Neural cell (in vitro differentiated cells): ENCODE results near the gene PLCD1. TPM values are rescaled to one million over a fixed set of nuclear protein-coding genes. Genes with fewer than 3 reads are reported as not detected.

ENCODE experiments used
- H2AFZ ChIP-seq: fragments of 200-600, 300-800 bp; sonication (generic), shearing (Covaris generic); 2 replicates; pipeline ENCODE4 v1.6.0; 2014; ENCODE audit warnings: low read depth, mild to moderate bottlenecking, antibody characterized with exemption, low read length, moderate library complexity
- H3F3A ChIP-seq: fragments of 200-600 bp; shearing (Covaris generic); 2 replicates; pipeline ENCODE4 v1.6.1; 2016; ENCODE audit warnings: mild to moderate bottlenecking, moderate library complexity, mixed read lengths, antibody characterized with exemption, low read length; ENCODE audit not compliant: insufficient read depth, poor library complexity, severe bottlenecking
- H3K27ac ChIP-seq: fragments of 200-600, 300-800 bp; sonication (generic), shearing (Covaris generic); 2 replicates; pipeline ENCODE4 v1.5.1; 2014; ENCODE audit warnings: mild to moderate bottlenecking, low read length, moderate library complexity
- H3K27me3 ChIP-seq: fragments of 300-800, 200-600 bp; sonication (generic), shearing (Covaris generic); 2 replicates; pipeline ENCODE4 v1.6.0; 2014; ENCODE audit warnings: mild to moderate bottlenecking, low read depth, low read length, moderate library complexity; ENCODE audit not compliant: insufficient read depth
- H3K36me3 ChIP-seq: fragments of 300-800, 200-600 bp; sonication (generic), shearing (Covaris generic); 2 replicates; pipeline ENCODE4 v1.5.1; 2014; ENCODE audit warnings: mild to moderate bottlenecking, antibody characterized with exemption, low read length, moderate library complexity; ENCODE audit not compliant: insufficient read depth
- H3K4me2 ChIP-seq: fragments of 300-800, 200-600 bp; sonication (generic), shearing (Covaris generic); 2 replicates; pipeline ENCODE4 v1.6.0; 2014; ENCODE audit warnings: mild to moderate bottlenecking, low read length
- H3K4me3 ChIP-seq: fragments of 300-800, 200-600 bp; sonication (generic), shearing (Covaris generic); 2 replicates; pipeline ENCODE4 v1.5.1; 2014; ENCODE audit warnings: mild to moderate bottlenecking, low read length, moderate library complexity
- H3K79me2 ChIP-seq: fragments of 200-600 bp; shearing (Covaris generic); replicated peaks from 2 replicates; pipeline ENCODE4 v1.6.0; 2014; ENCODE audit warnings: mild to moderate bottlenecking, low read length, moderate library complexity; ENCODE audit not compliant: insufficient read depth
- H3K9ac ChIP-seq: fragments of 300-800, 200-600 bp; sonication (generic), shearing (Covaris generic); 2 replicates; pipeline ENCODE4 v1.6.1; 2016; ENCODE audit warnings: mild to moderate bottlenecking, low read length, mixed read lengths
- H3K9me2 ChIP-seq: fragments of 200-600 bp; shearing (Covaris generic); 2 replicates; pipeline ENCODE4 v1.6.1; 2016; ENCODE audit warnings: mild to moderate bottlenecking, low read length, mixed read lengths; ENCODE audit not compliant: insufficient read depth
- H3K9me3 ChIP-seq: fragments of 200-600, 300-800 bp; sonication (generic), shearing (Covaris generic); 2 replicates; pipeline ENCODE4 v1.6.1; 2016; ENCODE audit warnings: mild to moderate bottlenecking, mixed run types, low read length, moderate library complexity, mixed read lengths
- H4K20me1 ChIP-seq: fragments of 200-600 bp; shearing (Covaris generic); 2 replicates; pipeline ENCODE4 v1.6.1; 2016; ENCODE audit warnings: mild to moderate bottlenecking, mixed run types; ENCODE audit not compliant: insufficient read depth
- CTCF ChIP-seq: fragments of 450-650 bp; IDR thresholded peaks from 2 replicates; pipeline ENCODE4 v1.5.1; 2014; ENCODE audit warnings: antibody characterized with exemption, mild to moderate bottlenecking, moderate library complexity; ENCODE audit not compliant: poor library complexity, severe bottlenecking
- EP300 ChIP-seq: fragments of 450-650 bp; conservative IDR thresholded peaks from 2 replicates; pipeline ENCODE4 v1.6.1; 2014; ENCODE audit warnings: antibody characterized with exemption, mild to moderate bottlenecking, moderate library complexity; ENCODE audit not compliant: poor library complexity, severe bottlenecking
- EZH2 ChIP-seq: fragments of 200-600, 300-800 bp; shearing (Covaris generic), sonication (generic); IDR thresholded peaks from 2 replicates; pipeline ENCODE4 v1.6.1; 2014; ENCODE audit warnings: antibody characterized with exemption, low read length, borderline replicate concordance, mild to moderate bottlenecking; ENCODE audit not compliant: insufficient read depth, poor library complexity, severe bottlenecking
- MXI1 ChIP-seq: fragments of 450-650 bp; conservative IDR thresholded peaks from 2 replicates; pipeline ENCODE4 v1.6.1; 2014; ENCODE audit warnings: antibody characterized with exemption, mild to moderate bottlenecking; ENCODE audit not compliant: poor library complexity, severe bottlenecking
- POLR2AphosphoS5 ChIP-seq: IDR thresholded peaks from 2 replicates; pipeline ENCODE4 v1.6.1; 2012
- RAD21 ChIP-seq: fragments of 450-650 bp; conservative IDR thresholded peaks from 2 replicates; pipeline ENCODE4 v1.6.1; 2014; ENCODE audit warnings: antibody characterized with exemption, mild to moderate bottlenecking, moderate library complexity
- REST ChIP-seq: IDR thresholded peaks from 2 replicates; pipeline ENCODE4 v1.6.1; 2012; ENCODE audit warnings: borderline replicate concordance
- SMC3 ChIP-seq: fragments of 450-650 bp; conservative IDR thresholded peaks from 2 replicates; pipeline ENCODE4 v1.6.1; 2014; ENCODE audit warnings: antibody characterized with exemption, mild to moderate bottlenecking, moderate library complexity; ENCODE audit not compliant: poor library complexity
- TAF1 ChIP-seq: IDR thresholded peaks from 2 replicates; pipeline ENCODE4 v1.6.1; 2012; ENCODE audit warnings: low read depth
- polyA plus RNA-seq: library from polyadenylated mRNA; depleted of rRNA; stranded (reverse); fragments of >200 nt; gene quantifications from 2 replicates; pipeline ENCODE4 v1.2.3, GENCODE V29; 2014

PLCD1 gene
- polyA plus RNA-seq, 1 donor from 2014 or later = 4.6 TPM

GRCh38 chr3:38027466-38028465 is 1.7 kb downstream of the PLCD1 start:
- Histone ChIP-seq H2AFZ (no peak overlapping the region), H3K4me3 (no peak overlapping the region), H4K20me1 (no peaks in the 10 kb centered on the region), H3F3A (no peaks in the 10 kb centered on the region), H3K9me3 (no peaks in the 10 kb centered on the region), H3K9ac (no peak overlapping the region), H3K9me2 (no peaks in the 10 kb centered on the region), H3K27ac (no peak overlapping the region), H3K79me2 (no peaks in the 10 kb centered on the region), H3K36me3 (no peaks in the 10 kb centered on the region), H3K27me3 (peaks cover 24% of the 10 kb centered on the region), H3K4me2 (no peak overlapping the region)
- TF ChIP-seq CTCF (no peak), SMC3 (no peak), EP300 (no peak), EZH2 (no peak), REST (no peak), TAF1 (no peak), MXI1 (no peak), POLR2AphosphoS5 (no peak), RAD21 (no peak)

GRCh38 chr3:38026856-38027255 is 2.6 kb downstream of the PLCD1 start:
- Histone ChIP-seq H3K9me3 (no peaks in the 10 kb centered on the region), H2AFZ (no peak overlapping the region), H3K27ac (no peak overlapping the region), H3K36me3 (no peaks in the 10 kb centered on the region), H3K27me3 (peaks cover 24% of the 10 kb centered on the region), H3K4me2 (no peak overlapping the region), H3K79me2 (no peaks in the 10 kb centered on the region), H3K9ac (no peak overlapping the region), H3F3A (no peaks in the 10 kb centered on the region), H4K20me1 (no peaks in the 10 kb centered on the region), H3K9me2 (no peaks in the 10 kb centered on the region), H3K4me3 (no peak overlapping the region)
- TF ChIP-seq TAF1 = no peak
